ENCODE data around the gene TREML1. TPM values are rescaled to one million over a fixed set of nuclear protein-coding genes. Genes with fewer than 3 reads are reported as not detected.

The TREML1 gene
- total and polyA plus RNA-seq, 9 of the 15 experiments (the other 6 are each of a cell fraction or from before 2014, with no cell fraction given) = not detected

GRCh38 chr6:41200296-41200900 is 46.3 kb upstream of the TREML1 start (continued):
- no peak for TF ChIP-seq SRSF7 (optimal IDR thresholded peaks at IDR 0.05; ENCODE audit: low read depth, low read length)
- no peak for TF ChIP-seq PRMT5 (CRISPR knock-in tag; IDR thresholded peaks at IDR 0.05)
- TF ChIP-seq DPF2 (IDR thresholded peaks at IDR 0.05) = peak; percentile 71; the same call in 1 of the 2 replicates
- TF ChIP-seq ATF3 (IDR thresholded peaks at IDR 0.05) = peak; percentile 93
- no peak for TF ChIP-seq ATF3 (CRISPR knock-in tag; conservative IDR thresholded peaks at IDR 0.05)
- no peak for TF ChIP-seq MLLT1 (IDR thresholded peaks at IDR 0.05)
- TF ChIP-seq FOXK2 (conservative IDR thresholded peaks at IDR 0.05 in 1 of 2, IDR thresholded peaks at IDR 0.05 in 1 of 2; ENCODE audit: low read depth in 2 of 2) = no peak
- peak; percentile 45; the same call in 1 of the 2 replicates for TF ChIP-seq ZNF644 (tag; IDR thresholded peaks at IDR 0.05; ENCODE audit: low read depth)
- no peak for TF ChIP-seq VEZF1 (CRISPR knock-in tag; IDR thresholded peaks at IDR 0.05)
- TF ChIP-seq CLOCK (CRISPR knock-in tag; IDR thresholded peaks at IDR 0.05; ENCODE audit: borderline replicate concordance) = no peak
- TF ChIP-seq STAT6 (CRISPR knock-in tag; IDR thresholded peaks at IDR 0.05) = no peak
- no peak for TF ChIP-seq CHD2 (IDR thresholded peaks at IDR 0.05; ENCODE audit: low read depth, low read length)
- no peak for TF ChIP-seq HNRNPLL (IDR thresholded peaks at IDR 0.05; ENCODE audit: low read depth, low read length, poor library complexity, severe bottlenecking)

Data from K562 (cell line).